Osteocyte (in vitro differentiated cells): ENCODE measurements around the gene RNF181. TPM values are rescaled to one million over a fixed set of nuclear protein-coding genes. Genes with fewer than 3 reads are reported as not detected.

ENCODE experiments used
- DNase-seq: peaks from one replicate; pipeline ENCODE4 v3.0.0; 2021; ENCODE audit warnings: mixed read lengths; ENCODE audit not compliant: unreplicated experiment; ENCODE audit errors: extremely low spot score
- H3K27ac Mint-ChIP-seq: one replicate; pipeline ENCODE4 v1.8.0; 2021; ENCODE audit warnings: mild to moderate bottlenecking, mixed read lengths; ENCODE audit not compliant: unreplicated experiment
- H3K27me3 Mint-ChIP-seq: one replicate; pipeline ENCODE4 v1.8.0; 2021; ENCODE audit warnings: mixed read lengths; ENCODE audit not compliant: unreplicated experiment
- H3K36me3 Mint-ChIP-seq: one replicate; pipeline ENCODE4 v1.8.0; 2021; ENCODE audit warnings: mixed read lengths; ENCODE audit not compliant: unreplicated experiment
- H3K4me1 Mint-ChIP-seq: one replicate; pipeline ENCODE4 v1.8.0; 2021; ENCODE audit warnings: mixed read lengths; ENCODE audit not compliant: unreplicated experiment
- H3K4me3 Mint-ChIP-seq: one replicate; pipeline ENCODE4 v1.8.0; 2021; ENCODE audit warnings: mild to moderate bottlenecking, moderate library complexity, mixed read lengths; ENCODE audit not compliant: unreplicated experiment
- H3K9me3 Mint-ChIP-seq: one replicate; pipeline ENCODE4 v1.8.0; 2021; ENCODE audit warnings: mixed read lengths; ENCODE audit not compliant: unreplicated experiment
- total RNA-seq: library from RNA; stranded (reverse); gene quantifications from 2 replicates; pipeline ENCODE4 v1.2.1, GENCODE V29; 2021
- TF ChIP-seq, protein P1 (sequence below): fragments of 200-600 bp; sonication (generic); IDR thresholded peaks from 2 replicates; pipeline ENCODE4 v1.5.0; 2021; ENCODE audit warnings: antibody characterized with exemption, mild to moderate bottlenecking, moderate library complexity

The RNF181 gene
- total RNA-seq, 1 donor from 2014 or later = 77.2 TPM

DNA sequence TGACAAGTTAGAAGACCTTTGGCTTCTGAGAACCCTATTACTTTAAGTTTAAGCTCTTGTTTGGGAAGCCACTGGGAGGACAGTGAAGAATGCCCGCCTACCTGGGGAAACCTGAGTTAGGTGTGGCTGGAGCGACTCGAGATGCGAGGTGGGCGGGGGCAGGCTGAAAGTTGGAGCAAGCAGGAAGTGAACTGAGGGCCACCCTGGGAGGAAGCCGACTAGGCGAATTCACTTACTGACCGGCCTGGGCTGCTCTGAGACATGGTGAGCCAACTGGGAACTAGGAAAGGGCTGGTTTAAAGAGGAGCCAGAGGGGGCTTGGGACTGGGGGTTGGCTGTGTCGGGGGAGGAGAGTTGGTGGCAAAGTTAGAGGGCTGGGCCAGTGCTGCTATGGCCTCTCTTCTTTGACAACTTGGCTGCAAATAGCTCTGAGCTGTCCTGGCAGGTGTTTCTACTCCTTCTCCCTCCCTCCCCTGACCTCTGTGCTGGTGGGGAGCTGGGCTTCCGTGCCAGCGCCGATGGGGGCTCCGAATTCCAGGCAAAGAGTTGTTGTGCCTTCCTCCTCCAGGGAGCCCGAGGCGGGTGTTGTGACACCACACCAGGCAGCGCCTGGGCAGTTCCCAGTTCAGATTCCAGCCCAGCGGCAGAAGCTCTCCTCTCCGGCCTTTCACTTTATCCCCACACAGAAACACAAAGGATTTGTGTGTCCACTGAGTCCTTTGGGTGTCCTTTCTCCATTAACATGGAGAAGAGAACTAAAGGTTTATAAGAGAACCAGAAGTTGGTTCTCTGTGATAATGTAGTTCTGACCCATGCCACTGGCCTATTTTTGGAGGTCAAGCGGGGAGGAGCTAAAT, 17.9 kb upstream of the RNF181 start, which contains the start of gene VAMP8:
TSS of gene VAMP8 (plus strand) at position 201 of the 857 bp plus-strand sequence. CDS start at position 262, 61 bp downstream.
- DNase-seq = no peak
- Mint-ChIP-seq H3K9me3 (no peaks in the 10 kb centered on the region), H3K4me1 (peaks cover 48% of the 10 kb centered on the region), H3K27ac (peak within 1 kb of the TSS; percentile 84), H3K36me3 (no peaks in the 10 kb centered on the region), H3K27me3 (peaks cover 6% of the 10 kb centered on the region), H3K4me3 (peak within 1 kb of the TSS; percentile 27)
- TF ChIP-seq, protein P1, sequence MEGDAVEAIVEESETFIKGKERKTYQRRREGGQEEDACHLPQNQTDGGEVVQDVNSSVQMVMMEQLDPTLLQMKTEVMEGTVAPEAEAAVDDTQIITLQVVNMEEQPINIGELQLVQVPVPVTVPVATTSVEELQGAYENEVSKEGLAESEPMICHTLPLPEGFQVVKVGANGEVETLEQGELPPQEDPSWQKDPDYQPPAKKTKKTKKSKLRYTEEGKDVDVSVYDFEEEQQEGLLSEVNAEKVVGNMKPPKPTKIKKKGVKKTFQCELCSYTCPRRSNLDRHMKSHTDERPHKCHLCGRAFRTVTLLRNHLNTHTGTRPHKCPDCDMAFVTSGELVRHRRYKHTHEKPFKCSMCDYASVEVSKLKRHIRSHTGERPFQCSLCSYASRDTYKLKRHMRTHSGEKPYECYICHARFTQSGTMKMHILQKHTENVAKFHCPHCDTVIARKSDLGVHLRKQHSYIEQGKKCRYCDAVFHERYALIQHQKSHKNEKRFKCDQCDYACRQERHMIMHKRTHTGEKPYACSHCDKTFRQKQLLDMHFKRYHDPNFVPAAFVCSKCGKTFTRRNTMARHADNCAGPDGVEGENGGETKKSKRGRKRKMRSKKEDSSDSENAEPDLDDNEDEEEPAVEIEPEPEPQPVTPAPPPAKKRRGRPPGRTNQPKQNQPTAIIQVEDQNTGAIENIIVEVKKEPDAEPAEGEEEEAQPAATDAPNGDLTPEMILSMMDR = no peak

GRCh38 chr2:85578243-85579180, 17.0 kb upstream of the RNF181 start:
- peak overlapping the region; percentile 84 for H3K27ac Mint-ChIP-seq
- H3K4me3 Mint-ChIP-seq = no peak overlapping the region
- peaks cover 4% of the 10 kb centered on the region for H3K27me3 Mint-ChIP-seq
- peaks cover 48% of the 10 kb centered on the region for H3K4me1 Mint-ChIP-seq
- H3K36me3 Mint-ChIP-seq = no peaks in the 10 kb centered on the region
- no peaks in the 10 kb centered on the region for H3K9me3 Mint-ChIP-seq
- DNase-seq = no peak
- TF ChIP-seq, protein P1 = no peak

DNA sequence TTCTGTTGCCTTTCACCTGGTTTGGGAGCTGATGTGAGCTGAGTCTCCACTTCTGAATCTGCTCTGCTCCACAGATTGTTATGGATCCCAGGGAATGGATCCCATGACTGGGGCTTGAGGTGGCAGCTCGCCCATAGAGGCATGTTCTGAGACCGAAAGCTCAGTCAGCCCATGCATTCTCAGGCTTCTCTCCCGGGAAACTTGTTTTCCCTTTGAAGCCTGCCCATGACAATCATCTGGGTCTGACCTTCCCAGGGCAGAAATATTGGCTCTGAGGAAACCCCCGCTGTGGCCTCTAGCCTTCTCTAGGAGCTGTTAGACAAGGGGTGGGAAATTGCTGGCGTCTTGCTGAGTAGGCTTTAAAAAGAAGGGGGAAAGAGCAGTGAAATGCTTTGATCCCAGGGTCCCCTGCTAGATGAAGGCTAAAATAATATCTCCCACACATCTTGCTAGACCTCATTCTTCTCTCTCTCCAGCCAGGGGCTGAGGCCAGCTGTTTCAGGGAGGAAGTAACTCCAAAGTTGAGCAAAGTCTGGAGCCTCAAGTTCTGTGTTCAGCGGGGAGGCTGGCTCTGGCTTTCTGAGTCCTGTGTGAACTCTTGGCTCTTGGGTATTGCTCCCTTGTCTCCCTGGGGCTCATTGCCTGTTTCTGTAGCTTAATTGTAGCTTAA, 16.1 kb upstream of the RNF181 start:
- DNase-seq = no peak
- H3K4me1 Mint-ChIP-seq = peaks cover 48% of the 10 kb centered on the region
- H3K9me3 Mint-ChIP-seq = no peaks in the 10 kb centered on the region
- TF ChIP-seq, protein P1 = no peak
- H3K27me3 Mint-ChIP-seq = peaks cover 4% of the 10 kb centered on the region
- H3K4me3 Mint-ChIP-seq = no peak overlapping the region
- H3K36me3 Mint-ChIP-seq = no peaks in the 10 kb centered on the region
- peak overlapping the region; percentile 65 for H3K27ac Mint-ChIP-seq

GRCh38 chr2:85580206-85580605, 15.3 kb upstream of the RNF181 start:
- no peak for DNase-seq
- H3K36me3 Mint-ChIP-seq = no peaks in the 10 kb centered on the region
- no peak overlapping the region for H3K27ac Mint-ChIP-seq
- H3K27me3 Mint-ChIP-seq = peaks cover 4% of the 10 kb centered on the region
- no peaks in the 10 kb centered on the region for H3K9me3 Mint-ChIP-seq
- H3K4me3 Mint-ChIP-seq = no peak overlapping the region
- TF ChIP-seq, protein P1 = no peak
- H3K4me1 Mint-ChIP-seq = peaks cover 50% of the 10 kb centered on the region
